ENCODE data around the gene RBM38.
"Not testable (repeated sequence)": the region's sequence is repeated elsewhere in the genome, so short reads cannot be mapped to it uniquely, and the experiment has no call there.

Gene RBM38

GRCh38 chr20:57405236-57406016 lies 14.2 kb downstream of the RBM38 start:
- DNase-seq, result no peak

- no peak for DNase-seq
Measured at GRCh38 chr20:57407541-57407956, 16.4 kb downstream of the RBM38 start.

GRCh38 chr20:57408131-57408530 lies 16.9 kb downstream of the RBM38 start:
- no peak for DNase-seq

- DNase-seq, result no peak
Measured at GRCh38 chr20:57408536-57409233, 17.5 kb downstream of the RBM38 start.

GRCh38 chr20:57409316-57409671 lies 18.1 kb downstream of the RBM38 start:
- DNase-seq, result no peak

GRCh38 chr20:57409672-57410397 lies 18.6 kb downstream of the RBM38 start:
- DNase-seq, result no peak

- no peak for DNase-seq
Measured at GRCh38 chr20:57410398-57410920, 19.3 kb downstream of the RBM38 start.

- no peak for DNase-seq
Measured at GRCh38 chr20:57410924-57411323, 19.7 kb downstream of the RBM38 start.

GRCh38 chr20:57411406-57412283 lies 20.4 kb downstream of the RBM38 start:
- no peak for DNase-seq

- DNase-seq, result no peak
Measured at GRCh38 chr20:57412347-57413029, 21.3 kb downstream of the RBM38 start.

GRCh38 chr20:57413986-57414385 lies 22.8 kb downstream of the RBM38 start:
- no peak for DNase-seq

- no peak for DNase-seq
Measured at GRCh38 chr20:57414867-57415592, 23.8 kb downstream of the RBM38 start.

GRCh38 chr20:57415771-57416170 lies 24.6 kb downstream of the RBM38 start:
- DNase-seq, result no peak

GRCh38 chr20:57416296-57417022 lies 25.3 kb downstream of the RBM38 start:
- no peak for DNase-seq

GRCh38 chr20:57417051-57417689 lies 26.0 kb downstream of the RBM38 start:
- DNase-seq, result no peak

- no peak for DNase-seq
Measured at GRCh38 chr20:57417830-57418780, 26.9 kb downstream of the RBM38 start.

GRCh38 chr20:57419479-57419878 lies 28.3 kb downstream of the RBM38 start:
- DNase-seq, result not testable (repeated sequence)

GRCh38 chr20:57420571-57421252 lies 29.5 kb downstream of the RBM38 start:
- DNase-seq, result no peak
